Calu3 (cell line): ENCODE results near the gene CTDSP1. TPM values are rescaled to one million over a fixed set of nuclear protein-coding genes. Genes with fewer than 3 reads are reported as not detected.

ENCODE experiments used
- BruUV-seq: library from RNA; stranded (reverse); fragments of 400-500 nt; replicated peaks from 2 replicates; lab custom pipeline; 2021; lab: Mats Ljungman, UMichigan
- CTCF ChIA-PET: fragments of 300-600 bp; sonication (Branson Sonifier 250); formaldehyde crosslinking; loops from one replicate; lab custom pipeline; 2022; ENCODE audit warnings: antibody characterized with exemption; lab: Charles Lee
- DNase-seq: peaks from one replicate; pipeline ENCODE4 v3.0.0; 2022
- H3K27ac Mint-ChIP-seq: one replicate; pipeline ENCODE4 v1.8.0; 2022; ENCODE audit warnings: mixed read lengths; ENCODE audit not compliant: unreplicated experiment
- H3K27me3 Mint-ChIP-seq: one replicate; pipeline ENCODE4 v1.8.0; 2022; ENCODE audit warnings: mixed read lengths; ENCODE audit not compliant: unreplicated experiment
- H3K36me3 Mint-ChIP-seq: one replicate; pipeline ENCODE4 v1.8.0; 2022; ENCODE audit warnings: mild to moderate bottlenecking, moderate library complexity, mixed read lengths; ENCODE audit not compliant: insufficient read depth, unreplicated experiment
- H3K4me1 Mint-ChIP-seq: one replicate; pipeline ENCODE4 v1.8.0; 2022; ENCODE audit warnings: mild to moderate bottlenecking, low read depth, mixed read lengths; ENCODE audit not compliant: unreplicated experiment
- H3K4me3 Mint-ChIP-seq: one replicate; pipeline ENCODE4 v1.8.0; 2022; ENCODE audit warnings: mild to moderate bottlenecking, low read depth, moderate library complexity, mixed read lengths; ENCODE audit not compliant: unreplicated experiment
- H3K9me3 Mint-ChIP-seq: one replicate; pipeline ENCODE4 v1.8.0; 2022; ENCODE audit warnings: low read depth, mixed read lengths; ENCODE audit not compliant: unreplicated experiment
- intact Hi-C: fragments of 100-400 bp; cut with micrococcal nuclease; formaldehyde crosslinking; loops from one replicate; pipeline ENCODE4 v1.10.0; 2022; ENCODE audit not compliant: unreplicated experiment
- total RNA-seq: library from RNA; stranded (reverse); gene quantifications from 2 replicates; pipeline ENCODE4 v1.2.3, GENCODE V29; 2022
- TF ChIP-seq, protein P1 (sequence below): fragments of 200-600 bp; IDR thresholded peaks from one replicate; pipeline ENCODE4 v1.8.0; 2022; ENCODE audit warnings: antibody characterized with exemption; ENCODE audit not compliant: unreplicated experiment

CTDSP1 gene
- total RNA-seq, 1 experiment from 2014 or later: 58.0 TPM

DNA sequence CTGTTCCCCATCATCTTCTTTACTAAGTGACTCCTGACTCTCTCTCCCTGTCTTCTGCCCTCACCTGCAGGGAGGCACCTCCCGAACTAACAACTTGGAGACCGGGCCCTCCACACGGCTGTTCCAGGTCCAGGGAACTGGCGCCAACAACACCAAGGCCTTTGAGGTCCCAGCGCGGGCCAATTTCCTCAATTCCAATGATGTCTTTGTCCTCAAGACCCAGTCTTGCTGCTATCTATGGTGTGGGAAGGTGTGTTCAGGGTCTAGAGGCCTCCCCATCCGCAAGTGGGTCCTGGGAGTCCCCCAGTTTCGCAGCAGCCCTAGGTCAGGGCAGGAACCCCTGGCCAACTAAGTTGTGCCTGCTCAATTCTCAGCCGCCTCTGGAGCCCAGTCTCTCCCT, 34.8 kb downstream of the CTDSP1 start:
- no peaks in the 10 kb centered on the region for H3K27me3 Mint-ChIP-seq
- TF ChIP-seq, protein P1, sequence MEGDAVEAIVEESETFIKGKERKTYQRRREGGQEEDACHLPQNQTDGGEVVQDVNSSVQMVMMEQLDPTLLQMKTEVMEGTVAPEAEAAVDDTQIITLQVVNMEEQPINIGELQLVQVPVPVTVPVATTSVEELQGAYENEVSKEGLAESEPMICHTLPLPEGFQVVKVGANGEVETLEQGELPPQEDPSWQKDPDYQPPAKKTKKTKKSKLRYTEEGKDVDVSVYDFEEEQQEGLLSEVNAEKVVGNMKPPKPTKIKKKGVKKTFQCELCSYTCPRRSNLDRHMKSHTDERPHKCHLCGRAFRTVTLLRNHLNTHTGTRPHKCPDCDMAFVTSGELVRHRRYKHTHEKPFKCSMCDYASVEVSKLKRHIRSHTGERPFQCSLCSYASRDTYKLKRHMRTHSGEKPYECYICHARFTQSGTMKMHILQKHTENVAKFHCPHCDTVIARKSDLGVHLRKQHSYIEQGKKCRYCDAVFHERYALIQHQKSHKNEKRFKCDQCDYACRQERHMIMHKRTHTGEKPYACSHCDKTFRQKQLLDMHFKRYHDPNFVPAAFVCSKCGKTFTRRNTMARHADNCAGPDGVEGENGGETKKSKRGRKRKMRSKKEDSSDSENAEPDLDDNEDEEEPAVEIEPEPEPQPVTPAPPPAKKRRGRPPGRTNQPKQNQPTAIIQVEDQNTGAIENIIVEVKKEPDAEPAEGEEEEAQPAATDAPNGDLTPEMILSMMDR: no peak
- H3K4me3 Mint-ChIP-seq: no peak overlapping the region
- BruUV-seq: no TSS peak
- no peak overlapping the region for H3K27ac Mint-ChIP-seq
- H3K4me1 Mint-ChIP-seq: no peaks in the 10 kb centered on the region
- no peak for DNase-seq
- H3K9me3 Mint-ChIP-seq: no peaks in the 10 kb centered on the region
- intact Hi-C loops: no loop called here
- CTCF ChIA-PET: interaction anchor here (0.6 kb wide), 1 partner anchor 55 kb away, joined by 3 read pairs; no protein-coding TSS in a partner anchor
- H3K36me3 Mint-ChIP-seq: no peaks in the 10 kb centered on the region

DNA sequence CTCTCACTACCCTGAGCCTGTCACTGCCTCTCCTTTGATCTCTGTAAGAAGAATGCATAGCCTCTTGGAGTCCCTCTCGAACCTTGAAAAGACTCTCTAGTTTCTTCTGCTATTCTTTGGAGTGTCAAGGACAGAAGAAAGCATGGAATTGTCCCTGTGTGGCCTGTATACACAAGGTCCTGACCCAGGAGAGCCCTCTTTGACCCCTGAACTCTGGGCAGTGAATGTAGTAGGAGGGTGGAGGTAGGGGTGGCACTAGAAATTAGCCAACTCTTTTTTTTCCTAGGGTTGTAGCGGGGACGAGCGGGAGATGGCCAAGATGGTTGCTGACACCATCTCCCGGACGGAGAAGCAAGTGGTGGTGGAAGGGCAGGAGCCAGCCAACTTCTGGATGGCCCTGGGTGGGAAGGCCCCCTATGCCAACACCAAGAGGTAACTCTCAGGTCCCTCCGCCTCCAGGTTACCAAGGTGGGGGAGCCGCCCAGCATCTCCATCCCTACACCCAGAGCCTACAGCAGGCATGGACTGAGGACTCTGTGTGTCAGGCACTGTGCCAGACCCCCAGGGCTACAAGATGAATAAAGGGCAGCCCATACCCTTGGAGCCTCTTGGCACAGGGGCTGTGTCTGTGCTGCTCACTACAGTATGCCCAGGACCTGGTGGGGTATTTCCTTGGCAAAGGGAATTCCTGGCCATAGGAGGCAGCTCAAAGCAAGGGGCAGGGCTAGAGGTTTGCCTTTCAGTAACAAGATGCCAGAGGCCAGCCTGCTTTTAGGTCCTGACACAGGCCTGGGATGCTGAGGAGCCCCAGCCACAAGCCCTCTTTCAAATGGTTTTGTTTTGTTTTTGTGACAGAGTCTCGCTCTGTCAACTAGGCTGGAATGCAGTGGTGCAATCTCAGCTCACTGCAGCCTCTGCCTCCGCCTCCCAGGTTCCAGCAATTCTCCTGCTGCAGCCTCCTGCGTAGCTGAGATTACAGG, 35.6 kb downstream of the CTDSP1 start:
- BruUV-seq: no TSS peak
- H3K27me3 Mint-ChIP-seq: no peaks in the 10 kb centered on the region
- CTCF ChIA-PET: no interaction called here

DNA sequence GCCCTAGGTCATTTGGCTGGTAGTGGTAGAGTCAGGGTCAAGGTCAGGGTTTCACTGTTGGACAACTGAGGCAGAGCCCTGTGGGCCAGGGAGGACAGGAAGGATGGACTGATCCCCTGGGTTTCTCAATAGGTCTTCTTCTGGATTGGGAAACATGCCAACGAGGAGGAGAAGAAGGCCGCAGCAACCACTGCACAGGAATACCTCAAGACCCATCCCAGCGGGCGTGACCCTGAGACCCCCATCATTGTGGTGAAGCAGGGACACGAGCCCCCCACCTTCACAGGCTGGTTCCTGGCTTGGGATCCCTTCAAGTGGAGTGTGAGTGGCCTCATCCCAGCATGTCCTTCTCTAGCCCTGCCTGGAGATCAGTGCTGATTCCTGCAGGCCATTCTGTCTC, 37.3 kb downstream of the CTDSP1 start:
- Mint-ChIP-seq H3K9me3 (no peaks in the 10 kb centered on the region), H3K4me3 (no peak overlapping the region), H3K27ac (no peak overlapping the region), H3K4me1 (no peaks in the 10 kb centered on the region), H3K36me3 (peaks cover 6% of the 10 kb centered on the region), H3K27me3 (no peaks in the 10 kb centered on the region)
- no peak for DNase-seq
- intact Hi-C loops: no loop called here
- BruUV-seq: no TSS peak
- TF ChIP-seq, protein P1: no peak
- CTCF ChIA-PET: no interaction called here

More for the DNA sequence above, 35.6 kb downstream of the CTDSP1 start:
- Mint-ChIP-seq H3K36me3 (no peaks in the 10 kb centered on the region), H3K4me1 (no peaks in the 10 kb centered on the region), H3K4me3 (no peak overlapping the region), H3K9me3 (no peaks in the 10 kb centered on the region), H3K27ac (no peak overlapping the region)
- TF ChIP-seq, protein P1: no peak
- no peak for DNase-seq
- intact Hi-C loops: no loop called here

DNA sequence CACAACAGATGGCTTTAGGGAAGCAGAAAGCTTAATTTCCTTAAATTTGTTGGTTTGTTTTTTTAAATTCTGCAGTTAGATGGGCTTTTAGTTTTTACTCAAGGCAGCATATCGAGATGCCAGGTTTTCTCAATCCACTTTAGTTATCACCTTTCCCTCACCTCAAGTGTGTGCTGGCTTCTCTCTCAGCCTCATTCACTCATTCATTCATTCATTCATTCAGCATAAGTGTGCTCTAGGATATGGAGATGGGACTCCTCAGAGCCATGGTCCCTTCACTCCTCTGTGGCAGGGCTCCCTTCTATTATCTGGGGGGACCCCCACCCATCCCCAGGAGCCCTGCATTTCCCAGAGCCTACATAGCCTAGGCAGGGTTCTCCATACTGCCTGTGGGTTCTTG, 38.3 kb downstream of the CTDSP1 start:
- BruUV-seq: no TSS peak
- intact Hi-C loops: no loop called here
- CTCF ChIA-PET: no interaction called here
- H3K4me1 Mint-ChIP-seq: no peaks in the 10 kb centered on the region
- no peak for DNase-seq
- TF ChIP-seq, protein P1: no peak
- H3K27me3 Mint-ChIP-seq: no peaks in the 10 kb centered on the region
- no peak overlapping the region for H3K4me3 Mint-ChIP-seq
- H3K9me3 Mint-ChIP-seq: no peaks in the 10 kb centered on the region
- peaks cover 12% of the 10 kb centered on the region for H3K36me3 Mint-ChIP-seq
- H3K27ac Mint-ChIP-seq: no peak overlapping the region
